ENCODE data around the gene SYNM.

GRCh38 chr15:99141943-99142342, 37.1 kb downstream of the SYNM start:
- TF ChIP-seq CTCF (IDR thresholded peaks at IDR 0.05) (no peak), POLR2A (IDR thresholded peaks at IDR 0.05) (no peak)

Measured in Peyer's patch (tissue), 4 donors.